Activated CD4-positive, alpha-beta T cell treated with anti-CD3 and anti-CD28 coated beads, Interleukin-10, Interleukin-2, amounts not matched to agents 100 ng/mL and 50 ng/mL, durations not matched to agents 16 hours and 8 hours (primary cell): ENCODE measurements around the gene RPS15A.

Source experiments
- DNase-seq: peaks from one replicate; pipeline ENCODE4 v3.0.0-alpha.2; 2020

RPS15A gene

GRCh38 chr16:18789850-18790706 is at the start of gene RPS15A:
TSS of gene RPS15A (minus strand) at chr16:18790334. CDS start at chr16:18789113, 1,221 bp downstream.
- DNase-seq = peak; percentile 98

- no peak for DNase-seq
These were observed 49.4 kb upstream of the RPS15A start for GRCh38 chr16:18839555-18839954.

GRCh38 chr16:18836702-18837101 is 46.6 kb upstream of the RPS15A start:
- DNase-seq = peak; percentile 21

DNA sequence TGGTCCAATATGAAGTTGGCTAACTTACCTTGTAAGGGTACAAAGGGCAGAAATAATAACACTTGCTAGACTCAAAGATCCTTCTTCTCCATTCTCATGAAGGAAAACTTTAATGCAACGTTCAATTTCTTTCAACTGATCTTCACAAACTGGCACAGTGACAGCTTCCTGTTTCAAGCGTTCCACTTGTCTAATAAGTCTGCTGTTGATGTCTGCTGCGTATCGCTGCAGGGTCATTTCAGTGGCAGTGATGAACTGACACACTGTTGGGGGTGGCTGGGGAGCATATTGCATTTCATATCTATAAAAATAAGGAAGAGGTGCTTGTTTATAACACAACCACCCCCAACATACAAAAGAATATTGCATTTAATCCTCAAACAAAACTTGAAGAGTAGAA is 44.7 kb upstream of the RPS15A start:
- DNase-seq = no peak

- no peak for DNase-seq
These were observed 43.8 kb upstream of the RPS15A start for GRCh38 chr16:18833707-18834505.

GRCh38 chr16:18832613-18833012 is 42.5 kb upstream of the RPS15A start:
- no peak for DNase-seq

GRCh38 chr16:18832006-18832405 is 41.9 kb upstream of the RPS15A start:
- DNase-seq = no peak

- DNase-seq = no peak
These were observed 39.1 kb upstream of the RPS15A start for GRCh38 chr16:18829251-18829650.

DNA sequence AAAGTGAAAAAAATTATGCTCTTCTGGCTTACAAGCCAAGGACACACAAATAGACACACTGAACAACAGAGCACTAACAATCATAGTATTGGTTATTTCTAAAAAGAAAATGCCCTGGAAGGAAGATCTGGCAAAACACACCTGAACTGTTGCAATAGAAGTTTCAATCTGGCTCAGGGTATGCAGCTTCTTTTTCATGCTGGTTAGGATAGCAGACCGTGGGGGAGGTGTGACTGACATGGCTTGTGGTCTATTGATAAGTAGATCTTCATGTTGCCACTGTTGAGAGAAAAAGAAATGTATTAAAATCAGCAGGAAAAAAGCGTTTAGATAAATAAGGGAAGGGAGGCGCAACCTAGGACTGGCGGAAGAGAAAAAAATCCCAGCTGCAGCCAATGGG is 37.8 kb upstream of the RPS15A start:
- DNase-seq = peak; percentile 32

GRCh38 chr16:18816286-18816685 is 26.2 kb upstream of the RPS15A start:
- no peak for DNase-seq

DNA sequence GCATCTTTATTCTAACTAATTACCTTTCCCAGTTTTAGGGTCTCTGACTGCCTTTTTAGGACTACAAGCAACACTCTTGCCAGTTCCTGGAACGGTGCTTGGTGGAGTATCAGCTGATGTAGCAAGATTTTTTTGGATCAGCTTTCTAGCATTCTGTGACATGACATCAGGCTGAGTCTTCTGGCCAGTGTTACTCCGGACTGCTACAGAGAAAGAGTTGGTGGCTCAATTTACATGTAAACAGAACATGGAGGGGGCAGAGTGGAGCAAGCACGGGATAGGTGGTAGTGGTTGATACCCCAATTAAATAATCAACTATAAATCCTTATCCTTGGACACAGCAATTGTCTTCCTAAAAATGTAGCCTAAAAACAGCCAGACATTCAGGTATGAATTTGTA is 21.8 kb upstream of the RPS15A start:
- DNase-seq = no peak

- no peak for DNase-seq
These were observed 19.0 kb upstream of the RPS15A start for GRCh38 chr16:18809165-18809564.

DNA sequence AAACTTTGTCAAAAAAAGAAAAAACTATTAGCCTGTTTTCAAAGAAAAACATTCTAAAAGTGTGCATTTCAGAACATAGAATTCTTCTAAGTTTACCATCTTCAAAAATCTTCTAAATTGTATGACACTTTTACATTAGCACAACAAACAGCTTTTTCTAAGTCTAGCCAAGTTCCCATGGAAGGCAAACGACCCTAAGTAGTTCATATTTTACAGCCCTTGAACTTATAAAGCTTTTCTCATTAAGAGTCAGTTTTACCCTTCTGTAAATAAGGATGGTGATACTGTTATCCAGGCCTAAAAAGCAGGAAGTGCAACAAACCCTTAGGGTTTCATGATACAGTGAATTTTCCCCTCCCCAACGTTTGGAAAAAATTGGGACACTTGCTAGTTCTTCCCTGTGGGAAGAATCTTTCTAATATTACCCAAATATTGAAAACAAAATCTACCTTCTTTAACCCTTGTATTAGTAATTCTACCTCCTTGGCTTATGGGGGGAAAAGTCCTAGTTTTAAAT is 15.2 kb upstream of the RPS15A start:
- DNase-seq = no peak

- no peak for DNase-seq
These were observed 14.4 kb upstream of the RPS15A start for GRCh38 chr16:18804540-18804939.

- DNase-seq = peak; percentile 46
These were observed 13.7 kb upstream of the RPS15A start for GRCh38 chr16:18803569-18804462.

- DNase-seq = no peak
These were observed 12.7 kb upstream of the RPS15A start for GRCh38 chr16:18802767-18803343.

- peak; percentile 100 for DNase-seq
These were observed 11.2 kb upstream of the RPS15A start, which contains the start of gene ARL6IP1 for GRCh38 chr16:18801145-18801972. TSS of gene ARL6IP1 (minus strand) at chr16:18801549. CDS start at chr16:18801466, 83 bp downstream.

GRCh38 chr16:18800775-18801144 is 10.6 kb upstream of the RPS15A start:
- no peak for DNase-seq

DNA sequence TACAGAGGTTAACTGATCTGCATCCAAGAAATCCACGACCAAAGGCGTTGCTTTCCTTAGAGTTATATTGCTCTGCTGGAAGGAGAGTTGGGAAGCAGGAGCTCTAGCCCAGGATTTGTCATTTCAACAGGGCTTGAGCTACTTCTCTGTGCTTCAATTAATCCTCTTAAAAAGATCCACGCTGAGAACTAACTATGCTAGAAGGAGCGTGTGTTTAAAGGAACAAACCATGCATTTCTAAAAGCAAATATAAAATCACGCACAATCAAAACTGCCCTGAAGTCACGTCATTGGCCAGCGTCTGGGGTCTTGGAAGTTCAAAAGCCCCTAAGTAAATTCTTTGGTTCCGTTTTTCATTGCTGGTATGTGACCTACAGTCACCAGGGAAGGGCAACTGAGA is 10.2 kb upstream of the RPS15A start:
- no peak for DNase-seq

- DNase-seq = no peak
These were observed 9.4 kb upstream of the RPS15A start for GRCh38 chr16:18799500-18799899.

DNA sequence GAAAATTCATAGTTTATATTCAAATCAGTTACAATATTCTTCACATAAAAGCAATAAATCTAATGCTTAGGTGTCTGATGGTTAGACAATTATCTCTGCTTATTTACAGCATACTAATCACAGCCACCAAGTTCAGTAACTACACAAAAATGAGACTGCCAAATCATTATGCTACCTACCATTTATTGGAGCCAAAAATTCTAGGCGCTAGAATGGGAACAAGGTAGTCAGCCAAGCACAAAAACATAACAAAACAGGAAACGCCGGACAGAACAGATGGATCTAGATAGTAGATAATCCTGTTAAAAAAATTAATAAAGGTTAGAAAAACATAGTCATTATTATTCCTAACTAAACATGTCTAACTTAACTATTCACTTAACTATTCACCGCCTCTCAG is 7.6 kb upstream of the RPS15A start:
- DNase-seq = no peak
